NCI-H1436 treated with DMSO at 0.1 percent for 48 hours (cell line): ENCODE results near the gene DCTN2.

ENCODE experiments used
- DNase-seq: peaks from one replicate; lab custom pipeline; 2025; lab: John Stamatoyannopoulos, UW

DCTN2 gene

DNA sequence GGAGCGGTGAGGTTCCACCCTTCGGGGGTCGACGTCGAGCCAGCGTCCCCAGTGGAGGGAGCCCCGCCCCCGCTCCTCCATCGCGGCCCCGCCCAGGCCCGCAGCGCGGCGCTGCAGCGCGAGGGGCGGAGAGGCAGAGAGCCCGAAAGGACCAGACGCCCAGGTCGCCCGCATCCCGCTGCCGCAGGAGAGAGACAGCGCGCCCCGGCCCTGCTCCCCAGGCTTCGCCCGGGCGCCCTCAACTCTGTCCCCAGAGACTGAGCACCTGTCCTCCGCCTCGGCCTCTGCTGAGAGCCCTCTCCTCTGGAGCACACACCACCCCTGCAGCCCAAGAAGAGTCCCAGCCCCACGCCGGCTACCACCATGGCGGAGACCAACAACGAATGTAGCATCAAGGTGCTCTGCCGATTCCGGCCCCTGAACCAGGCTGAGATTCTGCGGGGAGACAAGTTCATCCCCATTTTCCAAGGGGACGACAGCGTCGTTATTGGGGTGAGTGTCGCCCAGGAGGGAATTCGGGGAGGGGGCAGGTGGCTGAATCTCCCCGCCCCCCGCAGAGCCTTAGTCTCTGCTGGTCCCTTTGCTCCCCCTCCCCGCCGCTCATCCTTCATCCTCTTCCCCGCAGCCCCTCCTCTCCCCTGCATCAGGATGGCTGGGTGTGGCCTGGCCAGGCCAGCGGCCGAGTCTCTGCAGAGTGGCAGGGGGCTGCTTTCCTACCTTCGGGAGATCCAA lies 3.1 kb upstream of the DCTN2 start, which contains the start of gene KIF5A:
Gene KIF5A (plus strand): TSS at position 136 of the 732 bp plus-strand sequence. CDS start 228 bp downstream, at position 364.
- no peak for DNase-seq

DNA sequence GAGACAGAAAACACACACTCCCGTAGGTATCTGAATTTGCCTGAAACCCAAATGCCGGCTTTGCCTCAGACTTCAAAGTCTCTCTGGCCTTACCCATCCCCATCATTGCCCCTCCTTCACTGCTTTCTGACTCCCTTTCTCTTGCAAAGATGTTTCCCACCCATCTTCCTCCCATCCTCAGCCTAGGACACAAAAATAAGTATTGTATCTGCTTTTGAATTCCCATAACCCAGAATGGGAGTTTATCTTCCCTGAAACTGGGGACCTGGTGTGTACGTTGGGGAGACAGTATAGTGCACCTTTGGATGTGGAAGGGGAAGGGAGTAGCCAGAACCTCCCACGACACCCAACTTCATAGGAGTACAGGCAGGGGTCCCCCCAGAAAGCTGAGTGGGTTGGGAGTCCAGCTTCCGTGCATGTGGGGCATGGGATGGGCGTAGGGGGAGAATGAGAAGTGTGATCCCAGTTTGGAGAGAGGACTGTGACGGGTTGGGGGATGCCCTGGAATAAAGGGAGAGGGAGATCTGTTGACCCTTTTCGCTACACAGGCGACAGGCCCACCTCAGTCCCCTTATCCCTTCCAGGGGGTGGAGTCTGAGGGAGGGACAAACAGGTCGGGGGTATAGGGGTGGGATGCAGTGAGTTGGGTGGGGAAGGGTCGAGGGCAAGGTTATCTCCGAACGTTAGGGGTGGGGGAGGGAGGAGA lies 2.4 kb upstream of the DCTN2 start:
- DNase-seq = no peak

DNA sequence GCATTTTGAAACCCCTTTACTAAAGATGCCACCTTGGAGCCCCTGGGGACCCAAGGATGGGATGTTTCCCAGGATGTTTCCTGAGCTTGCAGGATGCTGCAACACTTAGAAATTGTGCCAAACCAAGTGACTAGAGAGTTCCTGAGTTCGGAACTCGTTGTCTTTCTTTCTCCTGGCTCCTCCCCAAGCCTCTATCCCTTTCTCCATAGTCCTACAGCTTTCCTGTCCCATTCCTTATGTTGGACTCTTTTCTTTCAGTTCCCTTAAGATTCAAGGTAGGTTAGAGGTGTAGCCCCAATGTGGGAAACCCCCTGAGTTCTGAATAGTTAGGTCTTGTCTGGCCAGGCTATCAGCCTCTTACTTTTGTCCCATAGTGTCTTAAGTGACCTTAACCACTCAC lies 1.5 kb upstream of the DCTN2 start:
- DNase-seq = no peak

DNA sequence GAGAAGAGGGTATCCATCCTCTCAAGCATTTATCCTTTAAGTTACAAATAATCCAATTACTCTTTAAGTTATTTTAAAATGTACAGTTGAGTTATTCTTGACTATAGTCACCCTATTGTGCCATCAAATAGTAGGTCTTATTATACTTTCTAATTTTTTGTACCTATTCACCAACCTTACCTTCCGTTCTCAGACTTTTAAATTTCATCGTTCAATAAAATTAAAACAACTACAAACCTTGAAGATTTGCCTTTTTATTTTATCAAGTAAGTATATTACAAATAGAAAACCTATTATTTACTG lies 972 bp upstream of the DCTN2 start:
- no peak for DNase-seq

DNA sequence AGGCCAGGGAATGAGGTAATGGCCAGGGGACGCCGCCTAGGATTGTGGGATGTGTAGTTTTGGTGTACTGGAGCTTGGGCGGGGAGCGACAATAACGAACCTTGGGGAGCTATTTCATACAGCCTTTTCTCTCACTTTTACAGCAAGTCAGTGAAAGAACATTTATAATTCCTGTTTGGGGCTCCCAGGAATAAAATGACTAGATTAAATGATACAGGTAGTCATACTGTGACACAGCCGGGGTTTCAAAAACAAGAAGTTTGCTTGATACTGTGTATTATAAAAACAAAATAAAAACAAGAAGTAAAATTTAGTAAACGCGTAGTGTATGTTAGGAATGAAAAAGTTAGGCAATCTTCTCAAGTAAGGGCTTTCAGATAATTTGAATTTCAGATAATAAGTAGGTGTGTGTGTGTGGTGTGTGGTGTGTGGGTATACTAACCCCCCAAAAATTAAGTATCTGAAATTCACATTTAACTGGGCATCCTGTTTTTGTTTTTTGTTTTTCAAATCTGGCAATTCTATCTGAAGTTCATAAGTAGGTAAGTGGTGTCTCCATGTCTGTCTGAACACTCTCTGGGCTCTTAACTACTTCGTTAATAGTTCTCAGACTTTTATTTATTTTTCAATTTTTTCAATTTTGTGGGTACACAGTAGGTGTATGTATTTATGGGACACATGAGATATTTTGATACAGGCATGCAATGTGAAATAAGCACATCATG lies 458 bp upstream of the DCTN2 start:
- DNase-seq = no peak

DNA sequence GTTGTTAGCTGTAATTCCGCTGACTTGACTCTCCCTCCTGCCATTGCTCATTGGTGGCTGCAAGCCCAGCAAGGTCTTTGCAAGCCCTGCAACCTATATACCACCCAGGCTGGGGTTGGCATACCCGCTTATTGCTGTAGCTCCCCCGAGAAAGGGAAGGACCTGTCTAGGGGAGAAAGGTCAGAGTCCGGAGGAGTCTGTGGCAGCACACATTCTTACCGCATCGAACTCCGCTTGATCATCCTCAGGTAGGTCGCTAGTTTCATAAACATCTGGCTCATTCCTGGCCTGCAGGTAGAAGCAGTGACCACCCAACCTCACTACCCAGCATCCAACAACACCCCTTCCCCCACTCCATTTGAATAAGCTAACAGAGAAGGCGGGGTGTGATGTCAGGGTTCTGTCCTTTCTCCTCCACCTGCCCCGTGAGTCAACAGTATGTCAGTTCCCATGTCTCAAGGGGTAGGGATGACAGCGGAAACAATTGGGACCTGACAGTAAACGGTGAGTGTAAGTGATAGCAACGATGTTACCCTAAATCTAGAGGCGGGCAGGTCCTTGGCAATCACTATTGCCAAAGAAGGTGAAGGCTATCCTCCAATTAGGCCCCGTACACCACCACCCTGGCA lies 1.1 kb downstream of the DCTN2 start:
- no peak for DNase-seq

DNA sequence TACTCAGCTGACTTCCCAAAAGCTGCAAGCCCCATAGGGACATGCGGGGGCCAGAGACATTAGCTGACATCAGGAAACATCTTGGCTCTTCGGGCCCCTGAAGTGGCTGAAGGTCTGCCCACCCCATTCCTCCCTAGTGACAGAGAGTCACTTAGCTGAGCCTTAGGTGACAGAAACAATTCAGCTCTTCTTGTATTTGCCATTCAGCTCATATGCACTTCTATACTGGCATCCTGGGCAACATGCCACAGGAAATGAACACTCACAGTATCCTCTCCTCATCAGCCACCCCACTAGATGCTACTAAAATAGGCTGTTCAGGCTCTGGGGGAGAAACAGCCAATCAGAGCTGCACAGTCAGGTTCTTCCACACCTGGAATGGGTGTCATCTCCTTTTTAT lies 3.4 kb downstream of the DCTN2 start:
- no peak for DNase-seq

DNA sequence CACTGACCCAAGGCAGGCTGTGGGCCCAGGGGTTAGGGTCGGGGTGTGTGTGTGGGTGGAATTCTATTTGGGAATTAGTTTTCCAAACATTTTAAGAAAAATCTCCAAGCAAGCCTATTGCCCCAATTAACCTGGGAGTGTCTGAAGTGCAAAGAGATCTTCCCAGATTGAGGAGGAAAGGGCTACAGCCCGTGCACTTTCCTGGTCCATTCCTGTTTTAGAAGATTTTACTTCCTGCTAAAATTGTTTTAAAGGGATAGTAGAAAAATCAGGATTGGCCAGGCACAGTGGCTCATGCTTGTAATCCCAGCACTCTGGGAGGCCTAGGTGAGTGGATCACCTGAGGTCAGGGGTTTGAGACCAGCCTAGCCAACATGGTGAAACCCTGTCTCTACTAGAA lies 5.3 kb downstream of the DCTN2 start:
- DNase-seq = no peak

DNA sequence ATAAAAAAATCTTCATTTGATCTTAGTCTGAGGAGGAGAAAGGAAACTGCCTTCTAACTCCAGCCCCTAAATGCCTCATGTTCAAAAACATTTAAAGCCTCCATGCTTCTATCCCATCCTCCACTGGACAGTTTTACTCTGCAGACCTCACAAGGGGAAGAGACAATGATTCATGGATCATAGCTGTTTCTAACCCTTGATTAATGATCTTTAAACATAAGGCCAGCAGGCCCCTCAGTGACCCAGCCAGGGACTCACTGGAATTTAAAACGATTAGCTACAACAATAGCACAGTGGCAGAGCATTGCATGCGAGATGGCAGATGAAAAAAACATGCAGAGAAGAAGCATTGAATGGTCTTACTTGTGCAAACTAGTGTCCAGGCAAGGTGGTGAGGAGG lies 6.0 kb downstream of the DCTN2 start:
- no peak for DNase-seq

DNA sequence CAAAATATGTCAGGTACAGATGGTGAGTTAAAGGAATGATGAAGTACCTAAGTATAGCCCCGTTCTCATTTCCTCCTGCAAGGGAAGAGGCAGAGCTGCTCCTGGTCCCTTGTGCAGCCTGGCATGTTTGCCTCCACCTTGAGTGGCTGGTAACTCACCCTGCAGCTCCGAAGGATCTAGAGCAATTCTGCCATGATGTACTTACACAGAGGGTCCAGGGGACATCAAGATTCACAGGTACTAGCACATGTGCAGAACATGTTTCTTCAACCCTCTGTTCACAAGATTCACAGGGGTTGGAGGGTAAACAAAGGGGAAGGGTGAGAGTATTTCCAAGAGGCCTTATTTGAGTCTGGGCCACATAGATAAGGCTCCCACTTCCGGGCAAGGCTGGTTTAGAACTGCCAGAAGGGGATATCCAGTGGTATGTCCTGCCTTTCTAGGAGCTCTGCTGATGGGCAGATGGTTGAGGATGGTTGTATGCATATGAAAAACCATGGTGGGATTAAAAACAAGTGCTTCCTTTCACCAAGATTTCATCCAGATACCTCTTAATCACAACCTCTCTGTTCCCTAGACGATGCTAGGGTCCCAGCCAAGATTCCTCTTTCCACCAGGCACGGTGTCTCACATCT lies 7.7 kb downstream of the DCTN2 start:
- no peak for DNase-seq

DNA sequence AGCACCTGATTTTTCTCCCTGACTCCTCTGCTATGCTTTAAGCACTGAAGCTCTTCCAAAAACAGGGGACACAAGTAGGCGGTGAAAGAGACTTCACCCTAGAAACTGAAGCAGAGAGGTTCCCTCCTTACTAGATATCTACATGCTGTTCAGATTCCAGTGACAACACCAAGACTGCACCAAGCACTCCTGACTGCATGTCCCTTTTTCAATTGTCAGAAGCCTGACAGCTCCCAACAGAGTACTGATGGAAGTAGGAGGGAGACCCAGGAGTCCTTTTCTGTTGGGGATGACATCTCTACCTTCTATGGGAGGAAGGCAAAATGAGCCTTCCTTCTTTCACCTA lies 10.4 kb downstream of the DCTN2 start:
- no peak for DNase-seq

DNA sequence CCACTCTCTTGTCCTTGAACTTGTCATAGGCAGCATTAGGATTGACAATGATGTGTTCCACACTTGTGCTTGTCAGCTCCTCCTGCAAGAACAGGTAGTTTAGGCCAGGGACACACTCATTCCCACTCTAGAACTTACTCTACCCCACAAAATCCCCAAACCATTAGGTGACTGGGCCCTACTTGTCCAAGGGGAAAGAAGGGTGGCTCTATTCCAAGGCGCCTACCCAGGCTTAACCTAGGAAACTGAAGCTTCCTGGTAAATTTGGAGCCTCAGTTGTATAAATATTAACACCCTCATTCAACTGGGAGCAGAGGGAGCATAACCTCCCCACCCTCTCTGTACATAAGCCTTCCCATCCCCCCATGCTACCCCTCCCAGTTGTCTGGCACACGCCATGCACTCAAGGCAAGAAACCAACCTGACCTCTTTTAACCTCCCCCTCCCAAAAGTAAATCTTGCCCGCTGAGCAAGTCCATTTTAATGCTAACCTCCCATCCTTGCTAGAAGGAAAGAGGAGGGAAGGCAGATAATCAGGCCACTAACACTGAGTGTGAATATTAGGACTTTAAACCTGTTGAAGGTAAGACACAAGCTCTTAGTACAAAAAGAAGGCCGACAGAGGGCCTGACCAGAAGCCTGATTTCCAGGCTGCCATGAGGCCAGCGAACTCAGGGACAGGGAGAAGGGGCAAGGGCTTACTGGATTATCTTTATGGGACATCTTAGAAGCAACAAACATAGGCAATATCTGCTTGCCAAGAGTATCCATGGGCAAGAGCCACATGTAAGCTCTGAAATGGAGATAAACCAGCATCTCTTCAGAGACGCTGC lies 11.0 kb downstream of the DCTN2 start:
- no peak for DNase-seq

DNA sequence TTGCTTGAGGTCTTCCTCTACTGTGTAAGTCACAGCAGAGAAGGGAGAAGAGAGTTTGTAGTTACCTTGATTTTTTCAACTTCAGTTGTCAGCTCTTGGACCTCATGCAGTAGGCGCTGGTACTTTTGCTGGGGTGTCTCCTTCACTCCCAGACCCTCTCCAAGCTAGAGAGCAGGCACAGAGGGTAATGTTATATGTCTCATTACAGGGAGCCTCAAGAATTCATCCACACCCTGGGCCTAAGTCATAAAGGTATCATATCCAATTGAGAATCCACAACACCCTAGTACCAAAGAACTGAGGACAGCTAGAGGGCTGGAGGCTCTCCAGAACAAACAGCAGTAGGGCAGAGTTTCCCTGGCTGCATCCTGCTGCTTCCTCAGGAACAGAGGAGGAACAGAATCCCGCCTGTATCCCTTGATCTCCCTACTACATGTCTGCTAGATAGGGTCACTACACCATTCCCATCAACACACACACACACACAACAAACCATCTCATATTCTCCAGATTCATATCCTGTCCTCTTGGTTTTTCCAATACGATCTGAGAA lies 11.9 kb downstream of the DCTN2 start:
- DNase-seq = no peak

DNA sequence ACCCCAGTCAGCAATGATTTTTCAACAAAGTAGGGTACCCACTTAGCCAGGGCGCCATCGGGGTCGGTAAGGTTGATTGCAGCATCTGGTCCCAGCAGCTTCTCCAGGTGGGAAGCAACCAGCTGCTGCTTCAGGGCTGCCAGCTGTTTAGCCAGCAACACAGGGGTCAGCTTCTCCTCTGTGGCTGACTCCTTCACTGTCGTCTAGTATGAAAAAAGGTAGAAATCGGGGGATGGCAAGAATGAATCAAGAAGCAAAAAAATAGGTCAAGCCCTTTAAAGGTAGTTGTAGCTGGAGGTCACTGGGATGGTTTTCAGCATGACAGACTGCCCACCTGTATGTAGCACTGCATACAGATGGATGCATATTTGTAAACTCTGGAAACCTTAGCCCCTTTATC lies 12.7 kb downstream of the DCTN2 start:
- DNase-seq = no peak

DNA sequence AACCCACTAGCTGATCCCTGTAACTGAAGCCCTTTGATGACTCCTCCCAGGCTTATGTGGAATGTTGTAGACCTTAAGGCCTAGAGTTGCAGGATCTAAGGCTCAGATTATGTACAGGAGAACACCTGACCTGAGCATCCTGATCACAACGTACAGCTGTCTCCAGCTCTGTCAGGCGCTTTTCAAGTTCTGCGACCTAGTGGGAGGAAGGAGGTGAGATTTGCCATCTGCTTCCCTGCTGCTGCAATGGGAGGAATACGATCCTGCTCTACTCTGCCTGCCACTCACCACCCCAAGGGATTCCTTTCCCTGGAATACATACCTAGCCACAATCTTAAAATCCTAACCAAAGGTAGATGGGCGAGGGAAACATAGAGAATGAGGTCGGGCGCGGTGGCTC lies 13.9 kb downstream of the DCTN2 start:
- DNase-seq = no peak

DNA sequence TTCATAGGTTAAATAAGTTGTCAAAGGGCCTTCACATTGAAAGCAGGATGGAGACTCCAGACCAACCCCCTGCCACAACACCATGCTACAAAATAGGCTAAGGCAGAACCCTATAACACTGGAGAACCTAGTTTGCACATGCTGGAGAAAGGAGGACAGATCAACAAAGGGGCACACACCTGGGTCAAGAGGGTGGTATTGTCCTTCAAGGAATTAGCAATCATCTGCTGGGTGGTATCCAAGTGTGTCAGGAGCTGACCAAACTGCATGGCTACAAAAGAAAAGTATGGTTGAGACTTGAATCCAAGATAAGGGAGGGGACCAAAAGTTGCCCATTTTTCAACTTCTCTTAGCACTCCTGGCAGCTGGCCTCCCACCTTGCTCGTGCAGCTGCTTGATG lies 15.2 kb downstream of the DCTN2 start:
- DNase-seq = no peak

DNA sequence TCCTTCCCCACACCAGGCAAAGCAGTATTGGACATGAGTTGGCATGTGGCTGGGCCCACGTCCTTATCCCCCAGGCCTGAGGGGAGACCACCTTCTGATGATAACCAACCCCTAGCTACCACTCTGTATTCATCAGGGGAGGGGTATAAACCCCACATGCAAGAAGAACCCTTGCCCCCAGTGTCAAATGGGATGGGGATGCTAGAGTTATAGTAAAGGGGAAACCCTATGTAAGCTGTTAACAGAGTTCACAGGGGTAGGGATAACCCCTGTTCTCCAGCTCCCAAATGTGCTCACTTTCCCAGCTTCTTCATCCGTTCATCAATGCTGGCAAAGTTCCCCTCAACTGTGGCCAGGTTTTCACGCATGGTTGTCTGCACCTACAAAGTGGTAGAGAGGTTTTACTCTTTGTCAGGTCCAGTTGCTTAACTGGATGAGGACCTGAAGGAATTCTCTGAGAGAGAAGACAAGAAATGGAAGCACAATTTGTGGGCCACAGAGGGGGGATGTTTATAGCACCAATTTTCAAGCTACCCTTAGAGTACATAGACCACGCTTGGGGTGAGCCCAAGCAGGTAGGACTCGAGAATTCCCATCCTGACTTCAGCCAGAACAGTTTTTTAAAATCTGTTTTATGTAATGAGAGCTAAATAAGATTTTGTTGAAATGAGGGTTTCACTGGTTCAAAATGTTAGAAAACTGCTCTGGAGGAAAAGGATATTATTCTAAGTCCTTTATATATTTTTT lies 16.4 kb downstream of the DCTN2 start:
- DNase-seq = no peak

DNA sequence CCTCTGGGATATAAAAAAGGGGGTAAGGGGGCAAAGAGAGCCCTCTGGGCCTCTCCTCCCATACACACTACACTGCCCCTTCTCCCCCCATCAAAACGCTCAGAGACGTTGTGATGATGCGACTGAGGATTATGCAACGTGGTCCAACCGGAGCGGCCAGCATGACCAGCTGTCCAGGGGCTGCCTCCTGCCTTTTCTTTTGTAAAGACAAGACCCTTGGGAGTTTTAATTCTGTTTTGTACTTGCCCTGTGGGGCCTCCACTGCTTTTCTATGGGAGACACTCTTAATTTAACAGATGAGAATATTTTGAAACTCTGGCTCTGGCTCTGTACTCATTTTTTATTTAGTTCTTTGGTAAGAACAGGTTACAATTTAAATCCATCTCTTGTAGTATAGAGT lies 17.2 kb downstream of the DCTN2 start:
- no peak for DNase-seq

DNA sequence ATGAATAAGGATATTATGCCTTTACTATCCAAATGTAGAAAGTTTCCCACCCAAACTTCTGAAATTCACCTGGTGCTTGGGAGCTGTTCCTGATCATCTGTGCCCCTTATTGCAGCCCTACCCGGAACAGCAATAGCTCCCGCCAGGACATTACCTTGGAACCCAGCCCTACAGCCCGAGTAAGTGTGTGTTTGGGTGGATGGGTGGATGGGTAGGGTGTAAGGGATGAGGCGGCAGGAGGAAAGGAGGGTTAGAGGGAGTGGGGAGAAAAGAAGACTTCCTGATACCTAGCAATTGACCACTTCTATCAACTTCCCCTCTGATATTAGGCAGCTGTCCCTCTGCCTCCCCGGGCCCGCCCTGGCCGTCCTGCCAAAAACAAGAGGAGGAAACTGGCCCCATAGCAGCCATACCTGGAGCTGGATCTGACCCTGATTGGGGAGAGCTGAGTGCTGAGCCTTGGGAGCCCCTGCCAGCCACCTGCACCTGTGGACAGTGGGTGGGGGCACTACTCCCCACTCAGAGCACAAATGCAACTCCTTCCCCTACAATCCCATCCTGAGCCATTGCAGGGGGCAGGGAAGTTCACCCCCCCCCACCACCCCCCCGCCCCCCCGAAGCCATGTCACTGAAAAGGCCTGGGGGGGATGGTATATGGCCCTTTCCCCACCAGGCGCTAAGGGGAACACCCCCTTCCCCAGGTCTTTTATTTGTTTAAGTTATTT lies 18.0 kb downstream of the DCTN2 start:
- DNase-seq = no peak

DNA sequence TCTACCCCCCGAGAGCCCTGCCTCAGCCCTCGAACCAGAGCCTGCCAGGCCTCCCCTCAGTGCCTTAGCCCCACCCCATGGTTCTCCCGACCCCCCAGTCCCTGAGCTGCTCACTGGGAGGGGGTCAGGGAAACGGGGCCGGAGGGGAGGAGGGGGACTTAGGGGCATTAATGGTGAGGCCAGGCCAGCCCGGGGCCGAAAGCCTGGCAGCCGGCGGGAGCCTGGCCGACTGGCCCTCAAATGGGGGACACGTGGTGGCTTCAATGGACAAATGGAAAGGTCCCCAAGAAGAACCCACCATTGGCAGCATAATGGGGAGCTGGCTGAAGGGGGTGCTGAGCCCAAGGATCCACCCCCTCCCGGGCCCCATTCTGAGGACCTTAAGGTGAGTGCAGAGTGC lies 18.8 kb downstream of the DCTN2 start:
- no peak for DNase-seq
